ENCODE data around the gene HGS.

The HGS gene

DNA sequence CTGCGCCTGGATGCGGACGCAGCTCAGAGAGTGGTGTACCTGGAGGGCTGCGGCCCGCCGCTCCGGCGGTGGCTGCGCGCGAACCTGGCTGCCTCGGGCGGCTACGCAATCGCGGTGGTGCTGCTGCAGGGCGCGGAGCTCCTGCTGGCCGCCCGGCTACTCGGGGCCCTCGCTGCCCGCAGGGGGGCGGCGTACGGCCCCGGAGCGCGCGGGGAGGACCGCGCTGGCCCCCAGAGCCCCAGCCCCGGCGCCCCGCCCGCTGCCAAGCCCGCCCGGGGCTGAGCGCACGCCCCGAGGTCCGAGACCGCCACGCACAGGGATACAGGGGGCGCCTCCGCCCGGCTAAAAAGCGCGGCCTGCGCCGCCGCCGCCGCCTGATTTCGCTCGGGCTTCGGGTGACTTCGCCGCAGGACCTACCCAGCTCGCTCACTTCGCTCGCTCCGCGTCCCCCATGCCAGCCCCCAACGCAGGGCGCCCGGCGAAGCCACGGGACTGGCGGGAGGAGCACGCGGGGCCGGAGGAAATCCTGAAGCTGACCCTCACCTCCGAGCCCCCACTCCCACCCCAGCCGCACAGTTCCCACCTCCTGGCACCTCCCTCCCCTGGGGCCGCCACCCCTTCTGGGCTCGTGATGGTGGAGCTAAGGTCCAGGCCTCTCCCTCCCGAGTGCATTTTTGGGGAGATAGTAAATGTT is 35.7 kb upstream of the HGS start:
- TF ChIP-seq, protein P1, sequence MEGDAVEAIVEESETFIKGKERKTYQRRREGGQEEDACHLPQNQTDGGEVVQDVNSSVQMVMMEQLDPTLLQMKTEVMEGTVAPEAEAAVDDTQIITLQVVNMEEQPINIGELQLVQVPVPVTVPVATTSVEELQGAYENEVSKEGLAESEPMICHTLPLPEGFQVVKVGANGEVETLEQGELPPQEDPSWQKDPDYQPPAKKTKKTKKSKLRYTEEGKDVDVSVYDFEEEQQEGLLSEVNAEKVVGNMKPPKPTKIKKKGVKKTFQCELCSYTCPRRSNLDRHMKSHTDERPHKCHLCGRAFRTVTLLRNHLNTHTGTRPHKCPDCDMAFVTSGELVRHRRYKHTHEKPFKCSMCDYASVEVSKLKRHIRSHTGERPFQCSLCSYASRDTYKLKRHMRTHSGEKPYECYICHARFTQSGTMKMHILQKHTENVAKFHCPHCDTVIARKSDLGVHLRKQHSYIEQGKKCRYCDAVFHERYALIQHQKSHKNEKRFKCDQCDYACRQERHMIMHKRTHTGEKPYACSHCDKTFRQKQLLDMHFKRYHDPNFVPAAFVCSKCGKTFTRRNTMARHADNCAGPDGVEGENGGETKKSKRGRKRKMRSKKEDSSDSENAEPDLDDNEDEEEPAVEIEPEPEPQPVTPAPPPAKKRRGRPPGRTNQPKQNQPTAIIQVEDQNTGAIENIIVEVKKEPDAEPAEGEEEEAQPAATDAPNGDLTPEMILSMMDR (IDR thresholded peaks at IDR 0.05; ENCODE audit: control insufficient read depth, insufficient read depth, low read depth, low read length, missing control alignments), result no peak
- no peak overlapping the region; the same call in 1 of the 2 replicates for H3K4me3 ChIP-seq (ENCODE audit: control insufficient read depth, low read depth, low read length)
- no peak for DNase-seq (ENCODE audit: low read depth)

DNA sequence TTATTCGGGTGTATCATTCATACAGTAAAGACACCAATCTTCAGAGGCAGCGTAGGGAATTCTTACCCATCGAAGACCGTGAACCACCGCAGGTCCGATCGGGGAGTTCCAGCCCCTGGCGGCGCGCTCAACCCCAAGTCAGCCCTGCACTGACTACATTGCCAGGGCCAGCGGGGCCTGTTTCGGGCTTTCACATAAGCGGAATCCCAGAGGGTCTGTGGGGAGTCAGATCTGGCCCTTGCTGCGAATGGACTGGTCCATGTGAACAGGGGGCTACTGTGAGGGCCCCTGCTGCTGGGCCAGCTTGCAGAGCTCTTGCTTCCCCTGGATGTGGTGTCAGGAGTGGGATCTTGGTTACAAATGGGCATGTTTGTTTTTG is 35.1 kb upstream of the HGS start:
- TF ChIP-seq, protein P1 (IDR thresholded peaks at IDR 0.05; ENCODE audit: control insufficient read depth, insufficient read depth, low read depth, low read length, missing control alignments), result no peak
- no peak for DNase-seq (ENCODE audit: low read depth)
- H3K4me3 ChIP-seq (ENCODE audit: control insufficient read depth, low read depth, low read length), result no peak overlapping the region

DNA sequence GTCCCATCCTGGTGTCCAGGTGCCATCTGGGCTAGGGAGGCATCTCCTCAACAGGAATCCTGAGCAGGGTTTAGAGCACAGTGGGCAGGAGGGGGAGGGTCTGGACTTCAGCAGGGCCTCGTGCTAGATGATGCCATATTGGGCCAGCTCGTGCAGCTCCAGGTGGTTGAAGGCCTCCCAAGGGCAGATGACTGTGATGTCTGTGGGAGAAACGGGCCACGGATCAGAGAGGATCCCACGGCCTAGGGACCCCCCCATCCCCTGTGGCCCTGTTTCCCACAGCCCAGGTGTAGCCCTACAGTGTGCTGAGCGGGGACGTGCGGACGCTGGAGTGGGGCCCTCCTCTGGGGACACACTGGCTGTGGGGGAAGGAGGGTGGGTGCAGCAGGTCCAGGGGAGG is 32.9 kb upstream of the HGS start:
- TF ChIP-seq, protein P1 (IDR thresholded peaks at IDR 0.05; ENCODE audit: control insufficient read depth, insufficient read depth, low read depth, low read length, missing control alignments), result no peak
- no peak for DNase-seq (ENCODE audit: low read depth)
- no peak overlapping the region for H3K4me3 ChIP-seq (ENCODE audit: control insufficient read depth, low read depth, low read length)

DNA sequence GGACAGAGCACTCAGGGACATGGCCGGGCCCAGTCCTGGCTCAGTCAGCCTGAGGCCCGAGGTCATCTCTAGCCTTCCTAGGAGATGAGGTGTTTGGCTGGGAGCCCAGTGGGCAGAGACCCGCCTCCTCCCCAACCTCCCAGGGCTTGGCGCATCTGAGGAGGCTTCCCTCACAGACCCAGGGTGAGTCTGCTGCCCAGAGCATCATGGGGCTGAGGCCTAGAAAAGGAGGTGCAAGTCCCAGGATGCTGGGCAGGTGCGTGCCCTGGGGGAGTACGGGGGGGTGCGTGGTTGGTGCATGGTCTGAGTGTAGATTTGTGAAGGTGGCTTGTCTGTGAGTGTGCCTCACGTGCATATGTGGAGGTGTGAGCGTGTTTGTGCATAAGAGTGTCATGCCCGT is 32.1 kb upstream of the HGS start:
- peak; percentile 51 for DNase-seq (ENCODE audit: low read depth)
- TF ChIP-seq, protein P1 (IDR thresholded peaks at IDR 0.05; ENCODE audit: control insufficient read depth, insufficient read depth, low read depth, low read length, missing control alignments), result no peak
- H3K4me3 ChIP-seq (ENCODE audit: control insufficient read depth, low read depth, low read length), result no peak overlapping the region

DNA sequence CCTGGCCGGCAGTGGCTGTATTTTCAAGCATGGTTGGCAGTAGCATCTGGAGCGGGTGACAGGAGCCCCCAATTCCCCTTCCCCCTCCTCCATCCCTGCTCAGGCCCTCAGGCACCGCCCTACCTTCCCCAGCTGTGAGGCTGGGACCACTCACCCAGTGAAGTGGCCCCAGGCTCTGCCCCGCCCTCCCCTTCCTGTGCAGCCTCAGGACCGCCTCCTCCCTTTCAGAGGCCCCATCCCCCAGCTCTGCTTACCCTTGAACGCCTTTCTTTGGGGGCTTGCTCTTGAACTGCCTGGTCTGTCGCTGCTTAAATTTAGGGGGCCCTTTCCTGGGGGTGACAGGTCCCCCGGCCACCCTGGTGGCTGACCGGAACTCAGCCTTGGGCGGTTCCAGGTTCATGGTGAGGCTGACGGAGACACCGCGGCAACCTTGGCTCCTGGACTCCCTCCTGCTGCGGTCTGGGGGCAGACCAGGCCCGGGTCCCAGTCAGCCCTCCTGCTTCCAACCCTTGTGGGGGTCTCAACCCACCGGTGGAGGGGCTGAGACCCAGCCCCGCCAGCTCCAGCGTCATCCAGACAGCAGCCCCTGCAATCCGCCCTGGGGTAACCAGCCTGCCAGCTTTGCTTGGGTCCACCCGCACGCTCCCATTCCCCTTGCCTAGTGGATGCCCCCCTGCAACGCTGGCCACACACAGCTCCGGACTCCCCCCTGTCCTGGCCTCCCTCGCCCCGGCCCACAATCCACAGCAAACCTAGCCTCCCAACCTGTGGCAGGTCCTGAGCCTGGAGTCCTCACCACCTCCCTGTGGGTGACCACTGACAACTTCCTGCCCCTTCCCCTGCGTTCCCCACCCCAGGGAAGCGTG is 30.7 kb upstream of the HGS start:
- no peak for DNase-seq (ENCODE audit: low read depth)
- H3K4me3 ChIP-seq (ENCODE audit: control insufficient read depth, low read depth, low read length), result no peak overlapping the region
- TF ChIP-seq, protein P1 (IDR thresholded peaks at IDR 0.05; ENCODE audit: control insufficient read depth, insufficient read depth, low read depth, low read length, missing control alignments), result no peak

DNA sequence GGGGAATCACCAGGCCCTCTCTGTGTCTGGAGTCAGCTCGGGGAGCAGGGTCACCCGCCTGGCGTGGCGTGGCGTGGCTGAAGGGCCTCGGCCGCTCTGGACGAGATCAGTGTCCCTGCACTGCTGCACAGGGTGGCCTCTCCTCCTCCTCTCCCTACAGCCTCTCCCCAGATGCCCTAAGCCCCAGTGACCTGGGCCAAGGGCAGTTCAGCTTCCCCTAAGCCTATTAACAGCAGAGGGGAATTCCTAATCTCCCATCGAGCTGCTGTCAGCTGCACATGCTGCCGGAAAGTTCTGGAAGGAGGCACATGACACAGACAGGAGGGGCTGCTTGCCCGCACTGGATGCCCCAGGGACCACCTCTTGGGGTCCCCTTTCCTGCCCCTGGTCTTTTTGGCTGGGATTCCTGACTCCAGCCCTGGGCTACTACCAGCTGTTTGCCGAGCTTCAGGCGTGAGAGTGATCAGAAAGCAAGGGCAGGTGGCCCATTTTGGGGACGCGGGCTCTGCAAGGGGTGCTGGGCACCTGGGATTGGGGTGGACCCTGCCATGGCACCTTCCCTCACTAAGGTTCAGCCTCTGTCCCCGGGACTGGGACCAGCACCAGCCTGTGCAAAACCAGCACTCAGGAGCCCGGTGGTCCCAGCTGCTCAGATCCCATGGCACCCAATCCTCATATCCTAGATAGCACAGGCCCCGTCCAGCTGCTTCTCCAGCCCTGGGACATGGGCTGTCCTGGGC is 28.3 kb upstream of the HGS start:
- H3K4me3 ChIP-seq (ENCODE audit: control insufficient read depth, low read depth, low read length), result no peak overlapping the region
- DNase-seq (ENCODE audit: low read depth), result no peak
- TF ChIP-seq, protein P1 (IDR thresholded peaks at IDR 0.05; ENCODE audit: control insufficient read depth, insufficient read depth, low read depth, low read length, missing control alignments), result no peak
